PC-3 (cell line): ENCODE results near the gene ABCF3.

Experiments used
- EZH2 ChIP-seq: fragments of 300-600 bp; sonication (generic); IDR thresholded peaks from one replicate; pipeline ENCODE4 v1.6.1; 2017; ENCODE audit warnings: antibody characterized with exemption, mild to moderate bottlenecking, low read length; ENCODE audit not compliant: unreplicated experiment
- EZH2phosphoT487 ChIP-seq: fragments of 300-600 bp; sonication (generic); IDR thresholded peaks from 2 replicates; pipeline ENCODE4 v1.6.1; 2018; ENCODE audit warnings: mild to moderate bottlenecking, antibody characterized with exemption, low read length, borderline replicate concordance
- TF ChIP-seq, protein P1 (sequence below): fragments of 300-600 bp; sonication (generic); conservative IDR thresholded peaks from 2 replicates; pipeline ENCODE4 v1.5.1; 2017; ENCODE audit warnings: antibody characterized with exemption, low read depth, mild to moderate bottlenecking, low read length

- TF ChIP-seq, protein P1, sequence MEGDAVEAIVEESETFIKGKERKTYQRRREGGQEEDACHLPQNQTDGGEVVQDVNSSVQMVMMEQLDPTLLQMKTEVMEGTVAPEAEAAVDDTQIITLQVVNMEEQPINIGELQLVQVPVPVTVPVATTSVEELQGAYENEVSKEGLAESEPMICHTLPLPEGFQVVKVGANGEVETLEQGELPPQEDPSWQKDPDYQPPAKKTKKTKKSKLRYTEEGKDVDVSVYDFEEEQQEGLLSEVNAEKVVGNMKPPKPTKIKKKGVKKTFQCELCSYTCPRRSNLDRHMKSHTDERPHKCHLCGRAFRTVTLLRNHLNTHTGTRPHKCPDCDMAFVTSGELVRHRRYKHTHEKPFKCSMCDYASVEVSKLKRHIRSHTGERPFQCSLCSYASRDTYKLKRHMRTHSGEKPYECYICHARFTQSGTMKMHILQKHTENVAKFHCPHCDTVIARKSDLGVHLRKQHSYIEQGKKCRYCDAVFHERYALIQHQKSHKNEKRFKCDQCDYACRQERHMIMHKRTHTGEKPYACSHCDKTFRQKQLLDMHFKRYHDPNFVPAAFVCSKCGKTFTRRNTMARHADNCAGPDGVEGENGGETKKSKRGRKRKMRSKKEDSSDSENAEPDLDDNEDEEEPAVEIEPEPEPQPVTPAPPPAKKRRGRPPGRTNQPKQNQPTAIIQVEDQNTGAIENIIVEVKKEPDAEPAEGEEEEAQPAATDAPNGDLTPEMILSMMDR = no peak
- TF ChIP-seq EZH2 (no peak), EZH2phosphoT487 (no peak)
Measured at GRCh38 chr3:184164648-184165330, 21.2 kb upstream of the ABCF3 start.
